GM20000 (cell line): ENCODE measurements around the gene HPCAL1.

Experiments used
- DNase-seq: peaks from one replicate; pipeline ENCODE4 v3.0.0; 2012; ENCODE audit warnings: low spot score
- CTCF ChIP-seq: IDR thresholded peaks from 2 replicates; pipeline ENCODE4 v1.5.1; 2012; ENCODE audit warnings: mild to moderate bottlenecking, control low read depth; ENCODE audit errors: extremely low read depth, missing control alignments

Gene HPCAL1

GRCh38 chr2:10366601-10367270 is 64.0 kb downstream of the HPCAL1 start:
- DNase-seq, result no peak
- TF ChIP-seq CTCF, result no peak

GRCh38 chr2:10367472-10368439 is 65.1 kb downstream of the HPCAL1 start:
- DNase-seq, result no peak
- TF ChIP-seq CTCF, result no peak

GRCh38 chr2:10368491-10369231 is 66.0 kb downstream of the HPCAL1 start:
- TF ChIP-seq CTCF, result no peak
- no peak for DNase-seq

GRCh38 chr2:10369269-10370255 is 66.9 kb downstream of the HPCAL1 start:
- no peak for TF ChIP-seq CTCF

GRCh38 chr2:10370390-10370789 is 67.7 kb downstream of the HPCAL1 start:
- no peak for DNase-seq
- no peak for TF ChIP-seq CTCF

More at GRCh38 chr2:10369269-10370255, 66.9 kb downstream of the HPCAL1 start:
- no peak for DNase-seq

- DNase-seq, result no peak
- no peak for TF ChIP-seq CTCF
Measured at GRCh38 chr2:10370895-10371294, 68.2 kb downstream of the HPCAL1 start.
